Glomerular endothelial cell (primary cell): ENCODE results near the gene TEAD4. TPM values are rescaled to one million over a fixed set of nuclear protein-coding genes. Genes with fewer than 3 reads are reported as not detected.

Experiments
- DNase-seq: peaks from one replicate; pipeline ENCODE4 v3.0.0-alpha.2; 2011; ENCODE audit warnings: low read depth, low spot score; ENCODE audit errors: extremely low read depth
- total RNA-seq: library from RNA; depleted of rRNA; stranded (reverse); fragments of >200 nt; gene quantifications from 2 replicates; pipeline ENCODE4 v1.2.3, GENCODE V29; 2015

TEAD4 gene
- 33.3 and 47.5 TPM in 2 replicates for total RNA-seq

- DNase-seq, result no peak
These were observed at the start of gene TEAD4 for GRCh38 chr12:2959192-2959504. TEAD4 (plus strand) TSS chr12:2959397.

- no peak for DNase-seq
These were observed 47.0 kb upstream of the TEAD4 start for GRCh38 chr12:2912216-2912575.

GRCh38 chr12:2919249-2919648 is 39.9 kb upstream of the TEAD4 start:
- no peak for DNase-seq

- no peak for DNase-seq
These were observed 36.9 kb upstream of the TEAD4 start for GRCh38 chr12:2922329-2922728.

GRCh38 chr12:2923057-2923456 is 36.1 kb upstream of the TEAD4 start:
- no peak for DNase-seq

GRCh38 chr12:2924019-2924418 is 35.2 kb upstream of the TEAD4 start:
- DNase-seq, result no peak

GRCh38 chr12:2925322-2925995 is 33.7 kb upstream of the TEAD4 start:
- no peak for DNase-seq

- no peak for DNase-seq
These were observed 28.3 kb upstream of the TEAD4 start for GRCh38 chr12:2930865-2931264.

- DNase-seq, result no peak
These were observed 25.6 kb upstream of the TEAD4 start for GRCh38 chr12:2933586-2933985.

- no peak for DNase-seq
These were observed 24.8 kb upstream of the TEAD4 start for GRCh38 chr12:2934371-2934770.

- DNase-seq, result no peak
These were observed 22.9 kb upstream of the TEAD4 start for GRCh38 chr12:2936301-2936700.

GRCh38 chr12:2937500-2937899 is 21.7 kb upstream of the TEAD4 start:
- no peak for DNase-seq

- no peak for DNase-seq
These were observed 20.0 kb upstream of the TEAD4 start for GRCh38 chr12:2939191-2939590.

- no peak for DNase-seq
These were observed 18.6 kb upstream of the TEAD4 start for GRCh38 chr12:2940564-2940963.

GRCh38 chr12:2941524-2941923 is 17.7 kb upstream of the TEAD4 start:
- no peak for DNase-seq

GRCh38 chr12:2944401-2945047 is 14.7 kb upstream of the TEAD4 start:
- DNase-seq, result no peak

GRCh38 chr12:2949411-2949810 is 9.8 kb upstream of the TEAD4 start:
- no peak for DNase-seq

GRCh38 chr12:2955888-2956287 is 3.3 kb upstream of the TEAD4 start:
- no peak for DNase-seq

GRCh38 chr12:2957816-2958431 is 1.3 kb upstream of the TEAD4 start:
- no peak for DNase-seq

- DNase-seq, result no peak
These were observed 585 bp upstream of the TEAD4 start for GRCh38 chr12:2958432-2959191.

- no peak for DNase-seq
These were observed 550 bp downstream of the TEAD4 start for GRCh38 chr12:2959505-2960389.
